C4-2B (cell line): ENCODE data around the gene DTNA.

Experiments used
- H3K27ac ChIP-seq: fragments of 450-650 bp; 2 replicates; pipeline ENCODE4 v1.5.1; 2017
- ZFX ChIP-seq: fragments of 450-650 bp; IDR thresholded peaks from 2 replicates; pipeline ENCODE4 v1.6.1; 2017
- TF ChIP-seq, protein P1 (sequence below): fragments of 450-650 bp; conservative IDR thresholded peaks from 2 replicates; pipeline ENCODE4 v1.5.1; 2017; ENCODE audit warnings: mild to moderate bottlenecking

DTNA gene

DNA sequence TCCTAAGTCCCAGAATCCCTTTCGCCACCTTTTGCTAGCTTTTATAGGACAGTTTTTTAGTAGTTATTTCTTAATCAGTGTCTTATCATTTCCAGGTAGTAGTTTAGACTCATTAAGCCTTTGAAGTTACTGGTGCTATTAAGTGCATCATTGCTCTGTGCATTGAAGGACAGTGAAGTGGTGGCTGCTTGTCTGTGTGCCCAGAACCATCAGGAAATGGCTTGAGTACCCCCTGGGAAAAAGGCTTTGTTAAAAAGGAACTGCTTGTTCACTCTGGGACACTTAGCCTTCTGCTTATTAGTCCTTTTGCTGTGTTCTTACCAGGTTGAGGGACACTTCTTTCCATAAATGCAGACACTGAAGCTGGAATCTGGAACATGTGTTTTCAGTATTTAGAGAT lies 30.0 kb downstream of the DTNA start:
- H3K27ac ChIP-seq, result no peak overlapping the region
- TF ChIP-seq, protein P1, sequence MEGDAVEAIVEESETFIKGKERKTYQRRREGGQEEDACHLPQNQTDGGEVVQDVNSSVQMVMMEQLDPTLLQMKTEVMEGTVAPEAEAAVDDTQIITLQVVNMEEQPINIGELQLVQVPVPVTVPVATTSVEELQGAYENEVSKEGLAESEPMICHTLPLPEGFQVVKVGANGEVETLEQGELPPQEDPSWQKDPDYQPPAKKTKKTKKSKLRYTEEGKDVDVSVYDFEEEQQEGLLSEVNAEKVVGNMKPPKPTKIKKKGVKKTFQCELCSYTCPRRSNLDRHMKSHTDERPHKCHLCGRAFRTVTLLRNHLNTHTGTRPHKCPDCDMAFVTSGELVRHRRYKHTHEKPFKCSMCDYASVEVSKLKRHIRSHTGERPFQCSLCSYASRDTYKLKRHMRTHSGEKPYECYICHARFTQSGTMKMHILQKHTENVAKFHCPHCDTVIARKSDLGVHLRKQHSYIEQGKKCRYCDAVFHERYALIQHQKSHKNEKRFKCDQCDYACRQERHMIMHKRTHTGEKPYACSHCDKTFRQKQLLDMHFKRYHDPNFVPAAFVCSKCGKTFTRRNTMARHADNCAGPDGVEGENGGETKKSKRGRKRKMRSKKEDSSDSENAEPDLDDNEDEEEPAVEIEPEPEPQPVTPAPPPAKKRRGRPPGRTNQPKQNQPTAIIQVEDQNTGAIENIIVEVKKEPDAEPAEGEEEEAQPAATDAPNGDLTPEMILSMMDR, result no peak
- TF ChIP-seq ZFX, result no peak

DNA sequence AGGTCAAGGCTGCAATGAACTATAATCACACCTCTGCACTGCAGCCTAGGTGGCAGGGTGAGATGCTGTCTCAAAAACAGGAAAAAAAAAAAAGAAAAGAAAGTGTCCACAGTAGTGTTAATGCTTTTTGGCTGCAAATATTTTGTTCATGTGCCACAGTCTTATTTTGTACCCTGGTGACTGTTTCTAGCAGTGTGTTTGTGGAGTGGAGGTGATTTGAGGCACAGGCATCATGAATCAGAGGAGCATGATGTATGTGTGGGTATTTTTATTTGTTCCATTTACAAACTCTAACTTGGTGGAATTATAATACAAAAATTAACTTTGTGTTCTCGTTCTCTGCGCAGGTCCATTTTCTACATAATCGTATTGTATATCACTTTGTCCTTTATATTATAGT lies 30.6 kb downstream of the DTNA start:
- TF ChIP-seq, protein P1, result no peak
- TF ChIP-seq ZFX, result no peak
- no peak overlapping the region for H3K27ac ChIP-seq

DNA sequence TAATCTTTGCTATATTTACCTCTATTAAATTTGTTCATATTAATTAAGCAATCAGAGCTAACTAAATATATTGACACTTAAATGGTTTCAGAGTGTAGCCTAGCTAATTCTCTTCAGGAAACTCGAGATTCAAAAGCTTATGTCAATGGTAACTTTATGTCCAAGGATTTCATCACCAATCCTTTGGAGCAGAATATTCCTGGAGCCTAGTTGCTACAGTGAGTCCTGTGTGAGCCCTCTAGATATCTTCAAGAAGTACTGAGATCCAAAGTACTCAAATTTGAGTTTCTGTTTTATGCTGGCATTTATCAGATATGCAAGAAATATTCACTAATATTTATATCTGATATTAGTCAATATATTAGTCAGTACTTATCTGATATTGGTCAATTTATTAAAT lies 31.3 kb downstream of the DTNA start:
- no peak overlapping the region for H3K27ac ChIP-seq
- TF ChIP-seq, protein P1, result no peak
- no peak for TF ChIP-seq ZFX

DNA sequence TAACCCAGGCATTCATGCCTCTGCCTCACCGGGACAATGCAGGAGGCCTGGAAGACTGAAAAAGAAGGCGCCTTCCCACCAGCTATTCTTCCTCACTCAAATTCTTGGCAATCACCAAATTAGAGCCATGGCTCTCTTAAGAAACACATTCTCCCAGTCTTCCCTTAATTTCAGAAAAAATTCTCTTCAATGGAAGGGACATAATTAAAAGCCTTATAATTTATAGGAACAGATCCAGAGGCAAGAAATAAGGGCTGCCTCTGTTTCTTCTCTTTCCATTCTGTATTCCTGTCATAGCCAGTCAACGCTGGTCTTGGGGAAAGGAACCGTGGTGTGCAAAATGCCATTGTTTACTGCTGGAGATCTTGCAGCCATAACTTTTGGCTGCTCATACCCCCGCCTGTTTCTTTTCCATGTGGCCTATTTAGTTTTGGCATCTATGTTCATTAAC lies 32.8 kb downstream of the DTNA start:
- no peak overlapping the region for H3K27ac ChIP-seq
- TF ChIP-seq, protein P1, result no peak
- no peak for TF ChIP-seq ZFX

DNA sequence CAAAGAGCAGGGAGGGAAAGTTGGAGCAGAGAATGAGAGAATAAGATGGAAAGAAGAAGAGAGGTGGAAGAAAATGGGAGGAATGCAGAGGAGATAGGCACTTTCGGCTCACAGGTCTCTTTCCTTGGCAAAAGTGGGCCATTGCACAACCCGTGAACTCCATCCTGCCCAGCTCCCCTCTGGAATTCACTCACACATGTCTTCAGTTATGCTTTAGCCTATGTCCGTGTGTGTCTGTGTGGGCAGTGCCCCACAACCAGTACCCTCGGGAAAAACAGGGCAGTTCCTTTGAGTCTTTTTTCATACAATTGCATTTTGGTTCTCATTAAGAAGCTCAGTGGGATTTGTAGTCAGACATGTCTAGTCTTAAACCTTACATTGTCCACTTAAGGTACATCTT lies 34.5 kb downstream of the DTNA start:
- H3K27ac ChIP-seq, result no peak overlapping the region
- TF ChIP-seq, protein P1, result no peak
- no peak for TF ChIP-seq ZFX

DNA sequence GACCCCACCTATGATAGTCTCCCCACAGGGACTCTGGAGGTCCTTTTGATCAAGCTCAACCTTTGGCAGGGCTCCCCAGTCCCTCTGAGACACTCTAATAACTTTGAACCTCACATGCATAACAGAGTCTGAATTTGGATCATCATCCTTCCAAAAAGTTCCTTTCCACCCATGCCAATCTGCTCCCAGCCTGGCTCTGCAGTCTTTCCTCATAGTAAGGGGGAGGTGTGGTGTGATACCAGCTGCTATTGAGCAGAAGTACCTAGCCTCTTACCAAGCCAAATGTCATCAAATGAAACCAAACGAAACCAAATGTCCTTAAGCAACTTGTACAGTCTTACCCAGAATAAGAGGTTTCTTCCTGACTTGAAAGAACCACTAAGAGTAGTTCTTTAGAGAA lies 36.5 kb downstream of the DTNA start:
- no peak overlapping the region for H3K27ac ChIP-seq

DNA sequence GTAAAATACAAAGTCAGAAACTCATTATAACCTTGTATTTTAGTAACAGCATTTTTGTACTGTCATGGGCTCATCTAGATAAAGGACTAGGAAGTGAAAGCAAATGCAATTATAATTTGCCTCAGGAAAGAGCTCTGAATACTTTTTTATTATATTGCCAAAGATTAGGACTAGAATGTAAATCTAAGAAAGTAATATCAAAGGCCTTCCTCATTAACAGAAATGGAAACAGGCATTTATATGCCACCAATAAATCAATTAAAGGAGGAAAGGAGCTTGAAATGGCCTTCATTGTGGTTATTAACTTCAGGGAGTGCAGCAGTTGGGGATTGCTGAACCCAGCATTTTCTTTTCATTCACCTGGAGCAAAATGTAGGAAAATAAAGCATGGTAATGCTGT lies 39.6 kb downstream of the DTNA start:
- no peak for TF ChIP-seq ZFX
- TF ChIP-seq, protein P1, result no peak
- no peak overlapping the region for H3K27ac ChIP-seq

More for the DNA sequence above, 36.5 kb downstream of the DTNA start:
- TF ChIP-seq ZFX, result no peak

DNA sequence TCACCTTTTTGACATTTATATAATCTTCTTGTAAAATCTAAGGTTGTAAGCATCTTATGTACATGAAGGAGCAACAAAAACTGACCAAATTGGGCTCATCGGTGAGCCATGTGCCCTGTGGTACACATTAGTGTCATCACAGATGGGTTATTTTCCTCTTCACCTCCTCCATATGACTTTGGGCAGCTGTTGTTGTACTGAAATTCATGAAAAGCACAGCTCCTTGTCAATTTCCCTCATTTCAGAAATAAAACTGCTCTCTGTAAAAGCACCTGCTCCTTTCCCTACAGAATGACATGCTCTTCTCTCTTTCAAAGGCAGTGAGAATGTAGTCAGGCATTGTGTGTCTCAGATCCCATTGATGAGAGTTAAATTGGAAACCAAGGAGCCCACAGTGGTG lies 42.0 kb downstream of the DTNA start:
- no peak overlapping the region for H3K27ac ChIP-seq
- TF ChIP-seq, protein P1, result no peak
- no peak for TF ChIP-seq ZFX
